ENCODE data around the gene TNNC2. TPM values are rescaled to one million over a fixed set of nuclear protein-coding genes. Genes with fewer than 3 reads are reported as not detected.

TNNC2 gene
- total and polyA plus RNA-seq, 2 donors (not counting 1 experiment from before 2014, with no cell fraction given) = 0.33 TPM; not detected in 1

DNA sequence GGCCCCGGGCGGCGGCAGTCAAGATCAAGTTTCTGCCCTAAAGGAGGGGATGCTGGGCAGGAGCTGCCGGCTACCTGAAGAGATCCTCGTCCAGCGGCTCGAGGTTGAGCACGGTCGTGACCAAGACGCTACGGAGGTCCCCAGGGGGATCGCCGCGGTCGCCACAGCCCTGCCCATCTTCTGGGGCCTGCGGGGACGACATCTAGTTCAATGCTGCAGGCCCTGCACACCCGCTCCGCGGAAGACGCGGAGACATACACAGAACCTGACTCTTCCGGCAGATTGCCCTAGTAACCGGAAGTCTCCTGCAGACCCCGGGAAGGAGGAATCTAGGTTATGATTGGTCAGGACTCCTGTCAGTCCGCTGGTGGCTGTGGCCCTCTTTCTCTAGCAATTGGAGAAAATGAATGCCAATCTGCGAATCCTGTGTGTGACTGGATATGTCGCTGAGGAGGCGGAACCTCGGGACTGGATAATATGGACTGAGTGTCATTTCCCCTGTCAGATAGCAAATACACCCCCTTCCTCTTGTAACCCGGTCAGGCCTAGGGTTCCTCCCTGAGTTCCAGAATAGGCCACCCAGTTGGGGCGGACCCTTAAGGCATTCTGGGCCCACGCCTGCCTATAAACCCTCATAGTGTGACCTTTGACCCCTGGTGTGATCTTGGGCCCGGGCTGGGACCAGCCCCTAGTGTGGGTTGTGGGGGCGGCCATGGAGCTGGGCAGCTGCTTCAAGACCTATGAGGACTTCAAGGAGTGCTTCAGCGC lies 30.2 kb upstream of the TNNC2 start, which contains the start of the genes ACOT8 and ZSWIM3:
Gene ACOT8, minus strand, starts transcription at position 279 of the 768 bp plus-strand sequence. Its CDS starts 77 bp downstream, at position 202.
Gene ZSWIM3, plus strand, starts transcription at position 501 of the 768 bp plus-strand sequence. Its CDS starts 212 bp downstream, at position 713.
- Histone ChIP-seq H3K9me3 (ENCODE audit: control extremely low read depth in 1 of 3, control insufficient read depth in 2 of 3, insufficient read depth in 1 of 3, low read length in 2 of 3) (peaks cover 0 to 3% (median 0%) of the 10 kb centered on the region in 3 donors), H2AFZ (ENCODE audit: insufficient read depth, low read depth, low read length, poor library complexity, severe bottlenecking) (peak within 1 kb of the TSS; percentile 90), H4K20me1 (ENCODE audit: control insufficient read depth, insufficient read depth, low read length, poor library complexity, severe bottlenecking) (no peaks in the 10 kb centered on the region), H3K4me1 (ENCODE audit: control insufficient read depth in 2 of 2, insufficient read depth in 2 of 2, low read length in 2 of 2) (peaks cover 18 to 29% of the 10 kb centered on the region in 2 donors), H3K36me3 (replicated peaks in 1 of 2; ENCODE audit: control extremely low read depth in 1 of 2, control insufficient read depth in 1 of 2, extremely low read depth in 1 of 2, insufficient read depth in 2 of 2, low read length in 1 of 2) (peaks cover 0 to 23% of the 10 kb centered on the region in 2 experiments), H3K79me2 (ENCODE audit: control insufficient read depth, insufficient read depth, low read length) (peaks cover 76% of the 10 kb centered on the region), H3K27me3 (replicated peaks in 1 of 4; ENCODE audit: control extremely low read depth in 1 of 4, control insufficient read depth in 3 of 4, insufficient read depth in 4 of 4, low read length in 3 of 4) (no peaks in the 10 kb centered on the region), H3K9ac (ENCODE audit: low read length) (peak within 1 kb of the TSS; percentile 78), H3K27ac (ENCODE audit: low read length in 2 of 2) (peak within 1 kb of the TSS; percentile 88), H3K4me3 (ENCODE audit: control extremely low read depth in 1 of 5, extremely low read depth in 1 of 5, insufficient read depth in 1 of 5, low read depth in 2 of 5, low read length in 4 of 5) (peak within 1 kb of the TSS; percentile 69 to 94 (median 81)), H3K4me2 (replicated peaks; ENCODE audit: low read depth, low read length, poor library complexity, severe bottlenecking) (peak within 1 kb of the TSS; percentile 90)
- WGBS (ENCODE audit: insufficient coverage) = under 1% methylated on average over 31 of the region's 36 CpGs
- H3K27me3 Mint-ChIP-seq = no peaks in the 10 kb centered on the region
- H3K27ac Mint-ChIP-seq = peak within 1 kb of the TSS; percentile 96
- POLR2A ChIA-PET = interaction anchor here (0.6 to 1.6 kb wide), 6 partner anchors 15 to 450 kb away, joined by 3 to 5 read pairs (median 4); partner anchors contain the start of genes CTSA, NEURL2 and PCIF1
- CTCF ChIA-PET = interaction anchor here (1.6 to 2.0 kb wide), 3 partner anchors 21 to 58 kb away, joined by 4 to 8 read pairs (median 6); no protein-coding TSS in a partner anchor
- H3K9me3 Mint-ChIP-seq (ENCODE audit: insufficient read depth) = no peaks in the 10 kb centered on the region
- intact Hi-C loops (cut with micrococcal nuclease) = loop anchor here (1.0 kb wide), 7 partner anchors 24 to 114 kb away; partner anchors contain the start of genes CTSA, DNTTIP1, NEURL2 and UBE2C
- DNase-seq (peak; percentile 99), ATAC-seq (ENCODE audit: low read depth) (peak; percentile 98)
- H3K4me3 Mint-ChIP-seq = peak within 1 kb of the TSS; percentile 93
- peaks cover 38% of the 10 kb centered on the region for H3K4me1 Mint-ChIP-seq
- TF ChIP-seq, protein P1, sequence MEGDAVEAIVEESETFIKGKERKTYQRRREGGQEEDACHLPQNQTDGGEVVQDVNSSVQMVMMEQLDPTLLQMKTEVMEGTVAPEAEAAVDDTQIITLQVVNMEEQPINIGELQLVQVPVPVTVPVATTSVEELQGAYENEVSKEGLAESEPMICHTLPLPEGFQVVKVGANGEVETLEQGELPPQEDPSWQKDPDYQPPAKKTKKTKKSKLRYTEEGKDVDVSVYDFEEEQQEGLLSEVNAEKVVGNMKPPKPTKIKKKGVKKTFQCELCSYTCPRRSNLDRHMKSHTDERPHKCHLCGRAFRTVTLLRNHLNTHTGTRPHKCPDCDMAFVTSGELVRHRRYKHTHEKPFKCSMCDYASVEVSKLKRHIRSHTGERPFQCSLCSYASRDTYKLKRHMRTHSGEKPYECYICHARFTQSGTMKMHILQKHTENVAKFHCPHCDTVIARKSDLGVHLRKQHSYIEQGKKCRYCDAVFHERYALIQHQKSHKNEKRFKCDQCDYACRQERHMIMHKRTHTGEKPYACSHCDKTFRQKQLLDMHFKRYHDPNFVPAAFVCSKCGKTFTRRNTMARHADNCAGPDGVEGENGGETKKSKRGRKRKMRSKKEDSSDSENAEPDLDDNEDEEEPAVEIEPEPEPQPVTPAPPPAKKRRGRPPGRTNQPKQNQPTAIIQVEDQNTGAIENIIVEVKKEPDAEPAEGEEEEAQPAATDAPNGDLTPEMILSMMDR (IDR thresholded peaks at IDR 0.05) = no peak
- no peak for TF ChIP-seq EZH2 (IDR thresholded peaks at IDR 0.05; ENCODE audit: borderline replicate concordance, insufficient read depth, low read depth, low read length, poor library complexity, severe bottlenecking)

Measured in B cell (primary cell).